BE2C (cell line): ENCODE measurements around the gene CHCHD6.

Experiments
- DNase-seq: peaks from one replicate; pipeline ENCODE4 v3.0.0-alpha.2; 2020
- H3K27me3 ChIP-seq: fragments of 250-450 bp; sonication (Bioruptor Pico); 2 replicates; pipeline ENCODE4 v1.5.1; 2020; ENCODE audit warnings: mild to moderate bottlenecking
- H3K36me3 ChIP-seq: fragments of 250-450 bp; sonication (Bioruptor Pico); 2 replicates; pipeline ENCODE4 v1.5.1; 2020; ENCODE audit warnings: mild to moderate bottlenecking
- H3K4me1 ChIP-seq: fragments of 250-450 bp; sonication (Bioruptor Pico); 2 replicates; pipeline ENCODE4 v1.5.1; 2020
- H3K4me3 ChIP-seq: 2 replicates; pipeline ENCODE4 v1.5.1; 2011; ENCODE audit warnings: low read depth, low read length
- H3K9me3 ChIP-seq: fragments of 250-450 bp; sonication (Bioruptor Pico); 2 replicates; pipeline ENCODE4 v1.5.1; 2020
- CTCF ChIP-seq: IDR thresholded peaks from 2 replicates; pipeline ENCODE4 v1.5.1; 2012; ENCODE audit warnings: mild to moderate bottlenecking, low read depth, low read length

Gene CHCHD6

GRCh38 chr3:126987596-126987995, 283.6 kb downstream of the CHCHD6 start:
- TF ChIP-seq CTCF = no peak
- Histone ChIP-seq H3K36me3 (peaks cover 42% of the 10 kb centered on the region), H3K4me1 (peaks cover 25% of the 10 kb centered on the region), H3K4me3 (no peak overlapping the region), H3K27me3 (no peaks in the 10 kb centered on the region), H3K9me3 (no peaks in the 10 kb centered on the region)
- no peak for DNase-seq

GRCh38 chr3:126988451-126989021, 284.5 kb downstream of the CHCHD6 start:
- Histone ChIP-seq H3K27me3 (no peaks in the 10 kb centered on the region), H3K4me3 (no peak overlapping the region), H3K36me3 (peaks cover 52% of the 10 kb centered on the region), H3K9me3 (no peaks in the 10 kb centered on the region), H3K4me1 (peaks cover 26% of the 10 kb centered on the region)
- TF ChIP-seq CTCF = no peak
- no peak for DNase-seq

- peaks cover 56% of the 10 kb centered on the region for H3K36me3 ChIP-seq
- DNase-seq = no peak
- no peak for TF ChIP-seq CTCF
- H3K27me3 ChIP-seq = no peaks in the 10 kb centered on the region
- no peak overlapping the region for H3K4me3 ChIP-seq
- no peaks in the 10 kb centered on the region for H3K9me3 ChIP-seq
- H3K4me1 ChIP-seq = peaks cover 35% of the 10 kb centered on the region
These were observed 285.4 kb downstream of the CHCHD6 start for GRCh38 chr3:126989316-126990023.

GRCh38 chr3:126990024-126990700, 286.1 kb downstream of the CHCHD6 start:
- DNase-seq = no peak
- H3K27me3 ChIP-seq = no peaks in the 10 kb centered on the region
- peaks cover 37% of the 10 kb centered on the region for H3K4me1 ChIP-seq
- no peaks in the 10 kb centered on the region for H3K9me3 ChIP-seq
- H3K36me3 ChIP-seq = peaks cover 56% of the 10 kb centered on the region
- no peak for TF ChIP-seq CTCF
- H3K4me3 ChIP-seq = no peak overlapping the region

- H3K9me3 ChIP-seq = no peaks in the 10 kb centered on the region
- no peaks in the 10 kb centered on the region for H3K27me3 ChIP-seq
- TF ChIP-seq CTCF = no peak
- no peak overlapping the region for H3K4me3 ChIP-seq
- peaks cover 37% of the 10 kb centered on the region for H3K4me1 ChIP-seq
- DNase-seq = no peak
- H3K36me3 ChIP-seq = peaks cover 56% of the 10 kb centered on the region
These were observed 286.9 kb downstream of the CHCHD6 start for GRCh38 chr3:126990890-126991289.
